ENCODE data around the gene TMEM61. TPM values are rescaled to one million over a fixed set of nuclear protein-coding genes. Genes with fewer than 3 reads are reported as not detected.

Gene TMEM61
- total and polyA plus RNA-seq, 2 experiments from 2014 or later: 0.22 to 0.90 TPM

- no peaks in the 10 kb centered on the region for H3K9me2 ChIP-seq (replicated peaks; ENCODE audit: insufficient read depth)
- no peak overlapping the region for H3K27ac ChIP-seq
- 86% methylated on average over 5 of the region's 5 CpGs for WGBS (ENCODE audit: low lambda C conversion rate, missing lambda C conversion rate)
- no peaks in the 10 kb centered on the region for H3K36me3 ChIP-seq (replicated peaks; ENCODE audit: insufficient read depth, low read depth)
- no peak for DNase-seq (ENCODE audit: low spot score)
- no peaks in the 10 kb centered on the region for H3K27me3 ChIP-seq
- peaks cover 4% of the 10 kb centered on the region for H3K4me1 ChIP-seq (ENCODE audit: insufficient read depth)
- H3K4me2 ChIP-seq: no peak overlapping the region
- TF ChIP-seq CTCF (IDR thresholded peaks at IDR 0.05; ENCODE audit: poor library complexity) (no peak), EZH2phosphoT487 (IDR thresholded peaks at IDR 0.05; ENCODE audit: low read depth, severe bottlenecking, unreplicated experiment) (no peak), EZH2 (IDR thresholded peaks at IDR 0.05; ENCODE audit: borderline replicate concordance) (no peak)
- no peak overlapping the region for H2AFZ ChIP-seq
- no peak overlapping the region for H3K4me3 ChIP-seq
- H4K20me1 ChIP-seq (ENCODE audit: insufficient read depth, poor library complexity, severe bottlenecking): no peaks in the 10 kb centered on the region
- H3K79me2 ChIP-seq: no peaks in the 10 kb centered on the region
- H3K9me3 ChIP-seq (ENCODE audit: low read depth): no peaks in the 10 kb centered on the region
These were observed 32.9 kb upstream of the TMEM61 start for GRCh38 chr1:54947540-54947939.

- Histone ChIP-seq H3K4me2 (no peak overlapping the region), H4K20me1 (ENCODE audit: insufficient read depth, poor library complexity, severe bottlenecking) (no peaks in the 10 kb centered on the region), H3K27me3 (no peaks in the 10 kb centered on the region), H2AFZ (no peak overlapping the region), H3K36me3 (replicated peaks; ENCODE audit: insufficient read depth, low read depth) (no peaks in the 10 kb centered on the region), H3K9me2 (replicated peaks; ENCODE audit: insufficient read depth) (no peaks in the 10 kb centered on the region), H3K4me1 (ENCODE audit: insufficient read depth) (peaks cover 4% of the 10 kb centered on the region), H3K4me3 (no peak overlapping the region), H3K79me2 (no peaks in the 10 kb centered on the region), H3K27ac (no peak overlapping the region), H3K9me3 (ENCODE audit: low read depth) (no peaks in the 10 kb centered on the region)
- TF ChIP-seq EZH2phosphoT487 (IDR thresholded peaks at IDR 0.05; ENCODE audit: low read depth, severe bottlenecking, unreplicated experiment): no peak
- TF ChIP-seq EZH2 (IDR thresholded peaks at IDR 0.05; ENCODE audit: borderline replicate concordance): no peak
- no peak for TF ChIP-seq CTCF (IDR thresholded peaks at IDR 0.05; ENCODE audit: poor library complexity)
- WGBS (ENCODE audit: low lambda C conversion rate, missing lambda C conversion rate): 95% methylated on average over 4 of the region's 4 CpGs
- DNase-seq (ENCODE audit: low spot score): no peak
These were observed 31.4 kb upstream of the TMEM61 start for GRCh38 chr1:54949053-54949452.

GRCh38 chr1:54950006-54950368 lies 30.4 kb upstream of the TMEM61 start:
- H3K9me2 ChIP-seq (replicated peaks; ENCODE audit: insufficient read depth): no peaks in the 10 kb centered on the region
- no peak for TF ChIP-seq CTCF (IDR thresholded peaks at IDR 0.05; ENCODE audit: poor library complexity)
- no peak for TF ChIP-seq EZH2phosphoT487 (IDR thresholded peaks at IDR 0.05; ENCODE audit: low read depth, severe bottlenecking, unreplicated experiment)
- no peak for TF ChIP-seq EZH2 (IDR thresholded peaks at IDR 0.05; ENCODE audit: borderline replicate concordance)
- H3K4me2 ChIP-seq: no peak overlapping the region
- peak overlapping the region; percentile 81 for H2AFZ ChIP-seq
- no peak overlapping the region for H3K4me3 ChIP-seq
- H3K27me3 ChIP-seq: no peaks in the 10 kb centered on the region
- no peak for DNase-seq (ENCODE audit: low spot score)
- H3K36me3 ChIP-seq (replicated peaks; ENCODE audit: insufficient read depth, low read depth): no peaks in the 10 kb centered on the region
- H3K27ac ChIP-seq: no peak overlapping the region
- H3K79me2 ChIP-seq: no peaks in the 10 kb centered on the region
- H4K20me1 ChIP-seq (ENCODE audit: insufficient read depth, poor library complexity, severe bottlenecking): no peaks in the 10 kb centered on the region
- no peaks in the 10 kb centered on the region for H3K9me3 ChIP-seq (ENCODE audit: low read depth)
- peaks cover 4% of the 10 kb centered on the region for H3K4me1 ChIP-seq (ENCODE audit: insufficient read depth)
- WGBS (ENCODE audit: low lambda C conversion rate, missing lambda C conversion rate): 67% methylated on average over 6 of the region's 6 CpGs

Data from hepatocyte (in vitro differentiated cells).